ENCODE results near the gene TRIM67.

TRIM67 gene

GRCh38 chr1:231233735-231234417 lies 72.0 kb downstream of the TRIM67 start:
- TF ChIP-seq ZNF8 (CRISPR knock-in tag; IDR thresholded peaks at IDR 0.05) (no peak), ZNF565 (CRISPR knock-in tag; conservative IDR thresholded peaks at IDR 0.05; ENCODE audit: low read depth) (no peak), ZNF70 (CRISPR knock-in tag; IDR thresholded peaks at IDR 0.05) (no peak), BACH2 (CRISPR knock-in tag; IDR thresholded peaks at IDR 0.05; ENCODE audit: borderline replicate concordance) (no peak), RARB (CRISPR knock-in tag; IDR thresholded peaks at IDR 0.05) (no peak)
- ATAC-seq: no peak

GRCh38 chr1:231234506-231234905 lies 72.6 kb downstream of the TRIM67 start:
- TF ChIP-seq CREB5 (CRISPR knock-in tag; IDR thresholded peaks at IDR 0.05; ENCODE audit: low read depth) (no peak), RARB (CRISPR knock-in tag; IDR thresholded peaks at IDR 0.05) (no peak), TOX (CRISPR knock-in tag; IDR thresholded peaks at IDR 0.05; ENCODE audit: borderline replicate concordance) (no peak), ZFP3 (CRISPR knock-in tag; IDR thresholded peaks at IDR 0.05) (no peak), ZFP30 (CRISPR knock-in tag; IDR thresholded peaks at IDR 0.05) (no peak), ISL1 (CRISPR knock-in tag; IDR thresholded peaks at IDR 0.05) (no peak), CSDC2 (CRISPR knock-in tag; IDR thresholded peaks at IDR 0.05) (no peak), ZNF70 (CRISPR knock-in tag; IDR thresholded peaks at IDR 0.05) (no peak), TCF4 (CRISPR knock-in tag; IDR thresholded peaks at IDR 0.05; ENCODE audit: borderline replicate concordance) (no peak), ESRRG (CRISPR knock-in tag; IDR thresholded peaks at IDR 0.05) (no peak), SNAI2 (CRISPR knock-in tag; IDR thresholded peaks at IDR 0.05) (no peak), PPARA (CRISPR knock-in tag; IDR thresholded peaks at IDR 0.05; ENCODE audit: borderline replicate concordance) (no peak), ZC3H10 (CRISPR knock-in tag; IDR thresholded peaks at IDR 0.05) (no peak), POU6F1 (CRISPR knock-in tag; IDR thresholded peaks at IDR 0.05; ENCODE audit: borderline replicate concordance, low read depth) (no peak), ZNF565 (CRISPR knock-in tag; conservative IDR thresholded peaks at IDR 0.05; ENCODE audit: low read depth) (no peak), CSRNP3 (CRISPR knock-in tag; IDR thresholded peaks at IDR 0.05) (no peak)
- ATAC-seq: no peak

GRCh38 chr1:231235526-231236207 lies 73.8 kb downstream of the TRIM67 start:
- ATAC-seq: no peak
- TF ChIP-seq ZC3H10 (CRISPR knock-in tag; IDR thresholded peaks at IDR 0.05) (no peak), PATZ1 (CRISPR knock-in tag; IDR thresholded peaks at IDR 0.05; ENCODE audit: borderline replicate concordance) (no peak), TCF4 (CRISPR knock-in tag; IDR thresholded peaks at IDR 0.05; ENCODE audit: borderline replicate concordance) (no peak), CREB5 (CRISPR knock-in tag; IDR thresholded peaks at IDR 0.05; ENCODE audit: low read depth) (no peak), ISL1 (CRISPR knock-in tag; IDR thresholded peaks at IDR 0.05) (no peak), SNAI2 (CRISPR knock-in tag; IDR thresholded peaks at IDR 0.05) (no peak), ZNF565 (CRISPR knock-in tag; conservative IDR thresholded peaks at IDR 0.05; ENCODE audit: low read depth) (no peak), ZNF70 (CRISPR knock-in tag; IDR thresholded peaks at IDR 0.05) (no peak), GLIS3 (CRISPR knock-in tag; IDR thresholded peaks at IDR 0.05) (no peak), RARB (CRISPR knock-in tag; IDR thresholded peaks at IDR 0.05) (no peak), ZFP3 (CRISPR knock-in tag; IDR thresholded peaks at IDR 0.05) (no peak), ZNF8 (CRISPR knock-in tag; IDR thresholded peaks at IDR 0.05) (no peak), CSRNP3 (CRISPR knock-in tag; IDR thresholded peaks at IDR 0.05) (no peak), POU6F1 (CRISPR knock-in tag; IDR thresholded peaks at IDR 0.05; ENCODE audit: borderline replicate concordance, low read depth) (no peak), OSR1 (CRISPR knock-in tag; IDR thresholded peaks at IDR 0.05) (no peak), ZFP30 (CRISPR knock-in tag; IDR thresholded peaks at IDR 0.05) (no peak)

Data from SK-N-SH treated with all-trans-retinoic acid at 6 μM for 48 hours (cell line).